ENCODE data around the gene BRSK2.

The BRSK2 gene

GRCh38 chr11:1367721-1368120 is 22.0 kb upstream of the BRSK2 start:
- H3K79me2 ChIP-seq (ENCODE audit: insufficient read depth, low read length) = no peaks in the 10 kb centered on the region
- no peaks in the 10 kb centered on the region; the same call in 1 of the 2 replicates for H3K36me3 ChIP-seq (ENCODE audit: insufficient read depth, low read length)
- no peak overlapping the region for H3K4me3 ChIP-seq (ENCODE audit: low read depth, low read length, poor library complexity, severe bottlenecking)
- H3F3A ChIP-seq (ENCODE audit: insufficient read depth, low read length) = no peaks in the 10 kb centered on the region
- no peak overlapping the region for H3K4me2 ChIP-seq (ENCODE audit: low read length)
- H3K27me3 ChIP-seq (ENCODE audit: insufficient read depth, low read length) = peaks cover 4% of the 10 kb centered on the region; the same call in 1 of the 2 replicates
- TF ChIP-seq, protein P1, sequence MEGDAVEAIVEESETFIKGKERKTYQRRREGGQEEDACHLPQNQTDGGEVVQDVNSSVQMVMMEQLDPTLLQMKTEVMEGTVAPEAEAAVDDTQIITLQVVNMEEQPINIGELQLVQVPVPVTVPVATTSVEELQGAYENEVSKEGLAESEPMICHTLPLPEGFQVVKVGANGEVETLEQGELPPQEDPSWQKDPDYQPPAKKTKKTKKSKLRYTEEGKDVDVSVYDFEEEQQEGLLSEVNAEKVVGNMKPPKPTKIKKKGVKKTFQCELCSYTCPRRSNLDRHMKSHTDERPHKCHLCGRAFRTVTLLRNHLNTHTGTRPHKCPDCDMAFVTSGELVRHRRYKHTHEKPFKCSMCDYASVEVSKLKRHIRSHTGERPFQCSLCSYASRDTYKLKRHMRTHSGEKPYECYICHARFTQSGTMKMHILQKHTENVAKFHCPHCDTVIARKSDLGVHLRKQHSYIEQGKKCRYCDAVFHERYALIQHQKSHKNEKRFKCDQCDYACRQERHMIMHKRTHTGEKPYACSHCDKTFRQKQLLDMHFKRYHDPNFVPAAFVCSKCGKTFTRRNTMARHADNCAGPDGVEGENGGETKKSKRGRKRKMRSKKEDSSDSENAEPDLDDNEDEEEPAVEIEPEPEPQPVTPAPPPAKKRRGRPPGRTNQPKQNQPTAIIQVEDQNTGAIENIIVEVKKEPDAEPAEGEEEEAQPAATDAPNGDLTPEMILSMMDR (IDR thresholded peaks at IDR 0.05; ENCODE audit: low read length) = no peak
- TF ChIP-seq EZH2 (IDR thresholded peaks at IDR 0.05; ENCODE audit: borderline replicate concordance, low read length) = no peak
- no peak overlapping the region for H3K27ac ChIP-seq (ENCODE audit: low read depth, low read length, poor library complexity, severe bottlenecking)
- H3K9me2 ChIP-seq (ENCODE audit: low read depth, low read length) = no peaks in the 10 kb centered on the region
- no peak overlapping the region for H2AFZ ChIP-seq (ENCODE audit: low read length)
- no peaks in the 10 kb centered on the region for H3K4me1 ChIP-seq (ENCODE audit: insufficient read depth, low read length, severe bottlenecking)
- no peaks in the 10 kb centered on the region for H4K20me1 ChIP-seq (ENCODE audit: insufficient read depth, low read length)
- no peak overlapping the region for H3K9ac ChIP-seq (ENCODE audit: low read length)
- no peaks in the 10 kb centered on the region for H3K9me3 ChIP-seq (ENCODE audit: low read length)

GRCh38 chr11:1368216-1368615 is 21.5 kb upstream of the BRSK2 start:
- H3F3A ChIP-seq (ENCODE audit: insufficient read depth, low read length) = no peaks in the 10 kb centered on the region
- no peaks in the 10 kb centered on the region for H4K20me1 ChIP-seq (ENCODE audit: insufficient read depth, low read length)
- no peaks in the 10 kb centered on the region for H3K4me1 ChIP-seq (ENCODE audit: insufficient read depth, low read length, severe bottlenecking)
- H3K9ac ChIP-seq (ENCODE audit: low read length) = no peak overlapping the region
- H3K79me2 ChIP-seq (ENCODE audit: insufficient read depth, low read length) = no peaks in the 10 kb centered on the region
- H3K27me3 ChIP-seq (ENCODE audit: insufficient read depth, low read length) = peaks cover 4% of the 10 kb centered on the region; the same call in 1 of the 2 replicates
- no peak overlapping the region for H2AFZ ChIP-seq (ENCODE audit: low read length)
- no peak overlapping the region for H3K27ac ChIP-seq (ENCODE audit: low read depth, low read length, poor library complexity, severe bottlenecking)
- H3K36me3 ChIP-seq (ENCODE audit: insufficient read depth, low read length) = no peaks in the 10 kb centered on the region; the same call in 1 of the 2 replicates
- no peak overlapping the region for H3K4me2 ChIP-seq (ENCODE audit: low read length)
- no peaks in the 10 kb centered on the region for H3K9me2 ChIP-seq (ENCODE audit: low read depth, low read length)
- H3K9me3 ChIP-seq (ENCODE audit: low read length) = no peaks in the 10 kb centered on the region
- TF ChIP-seq, protein P1 (IDR thresholded peaks at IDR 0.05; ENCODE audit: low read length) = no peak
- no peak for TF ChIP-seq EZH2 (IDR thresholded peaks at IDR 0.05; ENCODE audit: borderline replicate concordance, low read length)
- H3K4me3 ChIP-seq (ENCODE audit: low read depth, low read length, poor library complexity, severe bottlenecking) = no peak overlapping the region

- no peak overlapping the region for H2AFZ ChIP-seq (ENCODE audit: low read length)
- no peaks in the 10 kb centered on the region for H3F3A ChIP-seq (ENCODE audit: insufficient read depth, low read length)
- no peaks in the 10 kb centered on the region; the same call in 1 of the 2 replicates for H3K36me3 ChIP-seq (ENCODE audit: insufficient read depth, low read length)
- no peak overlapping the region for H3K9ac ChIP-seq (ENCODE audit: low read length)
- TF ChIP-seq, protein P1 (IDR thresholded peaks at IDR 0.05; ENCODE audit: low read length) = no peak
- no peak for TF ChIP-seq EZH2 (IDR thresholded peaks at IDR 0.05; ENCODE audit: borderline replicate concordance, low read length)
- no peak overlapping the region for H3K4me2 ChIP-seq (ENCODE audit: low read length)
- peaks cover 4% of the 10 kb centered on the region; the same call in 1 of the 2 replicates for H3K27me3 ChIP-seq (ENCODE audit: insufficient read depth, low read length)
- H3K9me3 ChIP-seq (ENCODE audit: low read length) = no peaks in the 10 kb centered on the region
- H3K27ac ChIP-seq (ENCODE audit: low read depth, low read length, poor library complexity, severe bottlenecking) = no peak overlapping the region
- no peaks in the 10 kb centered on the region for H4K20me1 ChIP-seq (ENCODE audit: insufficient read depth, low read length)
- H3K4me1 ChIP-seq (ENCODE audit: insufficient read depth, low read length, severe bottlenecking) = no peaks in the 10 kb centered on the region
- H3K4me3 ChIP-seq (ENCODE audit: low read depth, low read length, poor library complexity, severe bottlenecking) = no peak overlapping the region
- H3K9me2 ChIP-seq (ENCODE audit: low read depth, low read length) = no peaks in the 10 kb centered on the region
- H3K79me2 ChIP-seq (ENCODE audit: insufficient read depth, low read length) = no peaks in the 10 kb centered on the region
Observed at GRCh38 chr11:1368966-1369365, 20.8 kb upstream of the BRSK2 start.
